Right atrium auricular region (tissue), 2 donors: ENCODE results near the gene GPR39. TPM values are rescaled to one million over a fixed set of nuclear protein-coding genes. Genes with fewer than 3 reads are reported as not detected.

ENCODE experiments used
- DNase-seq: peaks from one replicate; pipeline ENCODE4 v3.0.0-alpha.2; 2019; ENCODE audit warnings: low spot score
- H3K27ac ChIP-seq, 2 donors: fragments of 200-600 bp; sonication (generic); 1 replicate in 1 of 2; 2 replicates in 1 of 2; pipeline ENCODE4 v1.5.1; 2016 to 2019
- H3K27me3 ChIP-seq, 2 donors: fragments of 200-600 bp; sonication (generic); one replicate each; pipeline versions ENCODE4 v1.5.1 to v1.6.0; 2017 to 2019
- H3K36me3 ChIP-seq: fragments of 200-600 bp; sonication (generic); one replicate; pipeline ENCODE4 v1.5.1; 2016
- H3K4me1 ChIP-seq, 2 donors: fragments of 200-600 bp; sonication (generic); one replicate each; pipeline versions ENCODE4 v1.5.1 to v1.6.0; 2017 to 2019
- H3K4me3 ChIP-seq, 2 donors: fragments of 200-600 bp; sonication (generic); 1 replicate in 1 of 2; 2 replicates in 1 of 2; pipeline ENCODE4 v1.5.1; 2017 to 2019; ENCODE audit warnings: mild to moderate bottlenecking in 1 of 2, moderate library complexity in 1 of 2
- H3K9me3 ChIP-seq, 2 donors: fragments of 200-600 bp; sonication (generic); one replicate each; pipeline ENCODE4 v1.5.1; 2019
- CTCF ChIP-seq, 2 donors: fragments of 200-600 bp; sonication (generic); IDR thresholded peaks; one replicate each; pipeline ENCODE4 v1.5.1; 2019; ENCODE audit warnings: antibody characterized with exemption in 2 of 2
- total RNA-seq, 2 donors: library from RNA; depleted of rRNA; stranded (reverse); fragments of >200 nt; gene quantifications; one replicate each; pipeline ENCODE4 v1.1.0, GENCODE V29; 2016

The GPR39 gene
- total RNA-seq, 2 donors from 2014 or later: 1.0 TPM; not detected in 1

- H3K4me1 ChIP-seq: no peaks in the 10 kb centered on the region
- no peak overlapping the region for H3K27ac ChIP-seq
- H3K36me3 ChIP-seq: no peaks in the 10 kb centered on the region
- TF ChIP-seq CTCF (IDR thresholded peaks at IDR 0.05): no peak
- no peaks in the 10 kb centered on the region for H3K9me3 ChIP-seq
- no peaks in the 10 kb centered on the region for H3K27me3 ChIP-seq
- H3K4me3 ChIP-seq: no peak overlapping the region
- no peak for DNase-seq
Measured at GRCh38 chr2:132559921-132560320, 143.3 kb downstream of the GPR39 start.

GRCh38 chr2:132560562-132560961 lies 144.0 kb downstream of the GPR39 start:
- Histone ChIP-seq H3K36me3 (no peaks in the 10 kb centered on the region), H3K4me1 (no peaks in the 10 kb centered on the region), H3K27ac (no peak overlapping the region), H3K4me3 (no peak overlapping the region), H3K27me3 (no peaks in the 10 kb centered on the region), H3K9me3 (no peaks in the 10 kb centered on the region)
- TF ChIP-seq CTCF (IDR thresholded peaks at IDR 0.05): no peak
- no peak for DNase-seq

- TF ChIP-seq CTCF (IDR thresholded peaks at IDR 0.05): no peak
- DNase-seq: no peak
- H3K27me3 ChIP-seq: no peaks in the 10 kb centered on the region
- no peak overlapping the region for H3K27ac ChIP-seq
- no peaks in the 10 kb centered on the region for H3K36me3 ChIP-seq
- H3K4me3 ChIP-seq: no peak overlapping the region
- H3K4me1 ChIP-seq: no peaks in the 10 kb centered on the region
- no peaks in the 10 kb centered on the region for H3K9me3 ChIP-seq
Measured at GRCh38 chr2:132562245-132562644, 145.6 kb downstream of the GPR39 start.

- no peak for TF ChIP-seq CTCF (IDR thresholded peaks at IDR 0.05)
- no peaks in the 10 kb centered on the region for H3K27me3 ChIP-seq
- no peak for DNase-seq
- H3K4me1 ChIP-seq: no peaks in the 10 kb centered on the region
- H3K9me3 ChIP-seq: no peaks in the 10 kb centered on the region
- H3K36me3 ChIP-seq: no peaks in the 10 kb centered on the region
- no peak overlapping the region for H3K27ac ChIP-seq
- H3K4me3 ChIP-seq: no peak overlapping the region
Measured at GRCh38 chr2:132564065-132564464, 147.5 kb downstream of the GPR39 start.

GRCh38 chr2:132566379-132566778 lies 149.8 kb downstream of the GPR39 start:
- DNase-seq: no peak
- no peak for TF ChIP-seq CTCF (IDR thresholded peaks at IDR 0.05)
- Histone ChIP-seq H3K27ac (no peak overlapping the region), H3K9me3 (no peaks in the 10 kb centered on the region), H3K4me3 (no peak overlapping the region), H3K27me3 (no peaks in the 10 kb centered on the region), H3K4me1 (no peaks in the 10 kb centered on the region), H3K36me3 (no peaks in the 10 kb centered on the region)

- no peaks in the 10 kb centered on the region for H3K36me3 ChIP-seq
- TF ChIP-seq CTCF (IDR thresholded peaks at IDR 0.05): no peak
- H3K9me3 ChIP-seq: no peaks in the 10 kb centered on the region
- no peak for DNase-seq
- H3K27ac ChIP-seq: no peak overlapping the region
- H3K4me1 ChIP-seq: no peaks in the 10 kb centered on the region
- H3K4me3 ChIP-seq: no peak overlapping the region
- H3K27me3 ChIP-seq: no peaks in the 10 kb centered on the region
Measured at GRCh38 chr2:132567682-132568081, 151.1 kb downstream of the GPR39 start.
